ENCODE data around the gene MCC. TPM values are rescaled to one million over a fixed set of nuclear protein-coding genes. Genes with fewer than 3 reads are reported as not detected.

The MCC gene
- total and polyA plus RNA-seq, 2 experiments from 2014 or later, result 8.3 to 31.5 TPM

- H2AFZ ChIP-seq, result peak overlapping the region; percentile 65
- WGBS (ENCODE audit: low lambda C conversion rate, missing lambda C conversion rate), result 2% methylated on average over 16 of the region's 16 CpGs
- H4K20me1 ChIP-seq (ENCODE audit: insufficient read depth, poor library complexity, severe bottlenecking), result peaks cover 30% of the 10 kb centered on the region
- peaks cover 14% of the 10 kb centered on the region for H3K4me1 ChIP-seq (ENCODE audit: insufficient read depth)
- no peaks in the 10 kb centered on the region for H3K9me3 ChIP-seq (ENCODE audit: low read depth)
- H3K9me2 ChIP-seq (replicated peaks; ENCODE audit: insufficient read depth), result no peaks in the 10 kb centered on the region
- peak overlapping the region; percentile 85 for H3K27ac ChIP-seq
- DNase-seq (ENCODE audit: low spot score), result peak; percentile 14
- H3K79me2 ChIP-seq, result peaks cover 54% of the 10 kb centered on the region
- H3K27me3 ChIP-seq, result no peaks in the 10 kb centered on the region
- H3K4me2 ChIP-seq, result peak overlapping the region; percentile 84
- H3K36me3 ChIP-seq (replicated peaks; ENCODE audit: insufficient read depth, low read depth), result no peaks in the 10 kb centered on the region
- TF ChIP-seq CTCF (IDR thresholded peaks at IDR 0.05; ENCODE audit: poor library complexity) (no peak), EZH2 (IDR thresholded peaks at IDR 0.05; ENCODE audit: borderline replicate concordance) (no peak), EZH2phosphoT487 (IDR thresholded peaks at IDR 0.05; ENCODE audit: low read depth, severe bottlenecking, unreplicated experiment) (no peak)
- H3K4me3 ChIP-seq, result peak overlapping the region; percentile 93
Measured at GRCh38 chr5:112977440-112977861, 510.8 kb downstream of the MCC start.

- H3K9me2 ChIP-seq (replicated peaks; ENCODE audit: insufficient read depth), result no peaks in the 10 kb centered on the region
- peaks cover 14% of the 10 kb centered on the region for H3K4me1 ChIP-seq (ENCODE audit: insufficient read depth)
- peaks cover 46% of the 10 kb centered on the region for H3K79me2 ChIP-seq
- H4K20me1 ChIP-seq (ENCODE audit: insufficient read depth, poor library complexity, severe bottlenecking), result peaks cover 26% of the 10 kb centered on the region
- WGBS (ENCODE audit: low lambda C conversion rate, missing lambda C conversion rate), result under 1% methylated on average over 64 of the region's 75 CpGs
- peak within 1 kb of the TSS; percentile 75 for H2AFZ ChIP-seq
- no peaks in the 10 kb centered on the region for H3K27me3 ChIP-seq
- no peak for TF ChIP-seq CTCF (IDR thresholded peaks at IDR 0.05; ENCODE audit: poor library complexity)
- TF ChIP-seq EZH2 (IDR thresholded peaks at IDR 0.05; ENCODE audit: borderline replicate concordance), result no peak
- TF ChIP-seq EZH2phosphoT487 (IDR thresholded peaks at IDR 0.05; ENCODE audit: low read depth, severe bottlenecking, unreplicated experiment), result no peak
- H3K9me3 ChIP-seq (ENCODE audit: low read depth), result no peaks in the 10 kb centered on the region
- H3K4me2 ChIP-seq, result peak within 1 kb of the TSS; percentile 84
- no peaks in the 10 kb centered on the region for H3K36me3 ChIP-seq (replicated peaks; ENCODE audit: insufficient read depth, low read depth)
- H3K27ac ChIP-seq, result peak within 1 kb of the TSS; percentile 85
- peak within 1 kb of the TSS; percentile 93 for H3K4me3 ChIP-seq
- peak; percentile 97 for DNase-seq (ENCODE audit: low spot score)
Measured at GRCh38 chr5:112976432-112977309, 511.6 kb downstream of the MCC start, which contains the start of gene DCP2. DCP2 (plus strand) TSS chr5:112976798; CDS start chr5:112976934, 136 bp downstream.

- H3K27me3 ChIP-seq, result no peaks in the 10 kb centered on the region
- no peaks in the 10 kb centered on the region for H3K9me2 ChIP-seq (replicated peaks; ENCODE audit: insufficient read depth)
- peaks cover 38% of the 10 kb centered on the region for H3K79me2 ChIP-seq
- H3K27ac ChIP-seq, result peak overlapping the region; percentile 76
- peak overlapping the region; percentile 75 for H2AFZ ChIP-seq
- no peaks in the 10 kb centered on the region for H3K9me3 ChIP-seq (ENCODE audit: low read depth)
- no peak for DNase-seq (ENCODE audit: low spot score)
- H3K36me3 ChIP-seq (replicated peaks; ENCODE audit: insufficient read depth, low read depth), result no peaks in the 10 kb centered on the region
- 41% methylated on average over 11 of the region's 11 CpGs for WGBS (ENCODE audit: low lambda C conversion rate, missing lambda C conversion rate)
- peaks cover 14% of the 10 kb centered on the region for H3K4me1 ChIP-seq (ENCODE audit: insufficient read depth)
- peak overlapping the region; percentile 73 for H3K4me2 ChIP-seq
- H4K20me1 ChIP-seq (ENCODE audit: insufficient read depth, poor library complexity, severe bottlenecking), result peaks cover 20% of the 10 kb centered on the region
- H3K4me3 ChIP-seq, result peak overlapping the region; percentile 23
- TF ChIP-seq CTCF (IDR thresholded peaks at IDR 0.05; ENCODE audit: poor library complexity) (no peak), EZH2phosphoT487 (IDR thresholded peaks at IDR 0.05; ENCODE audit: low read depth, severe bottlenecking, unreplicated experiment) (no peak), EZH2 (IDR thresholded peaks at IDR 0.05; ENCODE audit: borderline replicate concordance) (no peak)
Measured at GRCh38 chr5:112975721-112976431, 512.4 kb downstream of the MCC start.

Measured in hepatocyte (in vitro differentiated cells).